Measurements from ENCODE around the gene LGR6.
A peak's percentile ranks its signal among the peaks of the same experiment; 100 is the strongest.

LGR6 gene

DNA sequence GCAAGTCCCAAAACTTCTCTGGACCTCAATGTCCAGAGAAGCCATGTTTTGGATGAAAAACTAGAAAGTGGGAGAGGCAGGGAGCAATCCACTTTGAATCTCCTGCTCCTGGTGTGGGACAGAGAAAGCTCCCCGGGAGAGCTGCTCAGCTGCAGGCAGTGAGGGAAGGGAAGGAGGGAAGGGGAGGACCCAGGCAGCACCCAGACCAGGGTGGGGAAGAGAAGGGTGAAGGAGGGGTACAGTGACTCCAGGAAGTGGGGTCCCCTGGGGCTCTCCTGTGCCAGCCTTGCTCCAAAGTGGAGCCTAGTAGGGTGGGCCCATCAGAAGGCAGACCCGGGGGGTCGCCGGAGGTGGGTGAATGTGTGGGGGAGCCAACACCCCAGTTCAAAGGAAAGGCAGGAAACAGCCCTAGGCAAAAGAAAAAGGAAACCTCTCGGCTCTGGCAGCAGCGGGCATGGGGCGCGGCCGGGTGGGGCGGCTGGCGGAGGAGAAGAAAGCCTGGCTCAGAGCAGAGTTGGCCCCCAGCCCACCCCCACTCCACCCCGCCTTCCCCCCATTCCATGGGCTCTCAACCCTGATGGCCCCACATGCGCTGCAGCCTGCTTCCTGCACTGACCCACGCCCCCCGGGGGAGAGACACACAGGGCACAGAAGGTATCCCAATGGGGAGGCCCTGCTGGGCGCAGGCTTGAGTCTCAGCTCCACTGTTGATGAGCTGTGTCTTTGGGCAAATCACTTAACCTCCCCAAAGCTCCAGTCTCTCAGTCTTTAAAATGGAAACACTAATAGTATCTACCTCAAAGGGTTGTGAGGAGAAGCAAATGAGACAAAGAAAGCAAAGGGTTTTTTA is 5.7 kb downstream of the LGR6 start:
- TF ChIP-seq Cebpa-rat (IDR thresholded peaks at IDR 0.05), result no peak
- no peaks in the 10 kb centered on the region for H3K9me3 ChIP-seq (replicated peaks in 1 of 11)
- no peaks in the 10 kb centered on the region for H3K36me3 ChIP-seq
- H4K20me1 ChIP-seq, result peaks cover 0 to 14% (median 0%) of the 10 kb centered on the region in 11 experiments; a peak in 8 of 22 replicates
- H3K4me2 ChIP-seq, result peak overlapping the region; percentile 56 to 98 (median 85); a peak in 21 of 22 replicates
- H3K4me1 ChIP-seq, result peaks cover 18 to 98% (median 80%) of the 10 kb centered on the region in 10 experiments
- H3K27me3 ChIP-seq, result peaks cover 0 to 31% (median 0%) of the 10 kb centered on the region in 11 experiments; a peak in 10 of 22 replicates
- peak overlapping the region in 1 of 10 experiments; percentile 30; a peak in 3 of 20 replicates for H3K4me3 ChIP-seq
- H3K9ac ChIP-seq, result peak overlapping the region in 7 of 11 experiments; percentile 29 to 67 (median 47); a peak in 9 of 22 replicates
- H3K27ac ChIP-seq, result peak overlapping the region in 8 of 11 experiments; percentile 39 to 72 (median 58); a peak in 15 of 22 replicates

DNA sequence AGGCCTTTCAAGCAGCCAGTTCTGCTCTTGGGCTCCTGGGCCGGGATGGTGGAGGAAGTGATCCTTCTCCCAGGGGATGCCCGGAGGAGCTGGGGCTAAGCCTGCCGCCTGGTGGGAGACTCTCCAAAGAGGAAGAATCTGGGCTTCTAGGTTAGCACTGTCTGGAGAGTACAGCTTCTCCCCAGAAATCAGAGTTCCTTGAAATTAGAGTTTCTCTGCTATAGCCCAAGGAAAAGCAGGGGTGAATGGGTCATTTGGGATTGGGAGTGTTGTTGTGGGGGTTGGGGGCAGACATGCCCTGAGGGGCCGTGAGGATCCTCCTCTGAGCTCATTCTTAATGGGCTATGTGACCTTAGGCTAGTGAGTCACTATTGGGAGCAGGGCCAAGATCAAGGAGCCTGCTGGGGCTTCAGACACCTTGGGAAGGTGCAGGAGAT is 6.5 kb downstream of the LGR6 start:
- peaks cover 17 to 92% (median 73%) of the 10 kb centered on the region in 10 experiments for H3K4me1 ChIP-seq
- no peaks in the 10 kb centered on the region for H3K9me3 ChIP-seq (replicated peaks in 1 of 11)
- peaks cover 0 to 23% (median 0%) of the 10 kb centered on the region in 11 experiments; a peak in 6 of 22 replicates for H3K27me3 ChIP-seq
- peak overlapping the region; percentile 53 to 98 (median 85); a peak in 21 of 22 replicates for H3K4me2 ChIP-seq
- no peak for TF ChIP-seq Cebpa-rat (IDR thresholded peaks at IDR 0.05)
- peak overlapping the region in 1 of 11 experiments; percentile 48; a peak in 2 of 22 replicates for H3K9ac ChIP-seq
- H4K20me1 ChIP-seq, result peaks cover 0 to 9% (median 0%) of the 10 kb centered on the region in 11 experiments; a peak in 4 of 22 replicates
- H3K36me3 ChIP-seq, result no peaks in the 10 kb centered on the region
- no peak overlapping the region for H3K4me3 ChIP-seq
- H3K27ac ChIP-seq, result peak overlapping the region in 1 of 11 experiments; percentile 13; a peak in 2 of 22 replicates

DNA sequence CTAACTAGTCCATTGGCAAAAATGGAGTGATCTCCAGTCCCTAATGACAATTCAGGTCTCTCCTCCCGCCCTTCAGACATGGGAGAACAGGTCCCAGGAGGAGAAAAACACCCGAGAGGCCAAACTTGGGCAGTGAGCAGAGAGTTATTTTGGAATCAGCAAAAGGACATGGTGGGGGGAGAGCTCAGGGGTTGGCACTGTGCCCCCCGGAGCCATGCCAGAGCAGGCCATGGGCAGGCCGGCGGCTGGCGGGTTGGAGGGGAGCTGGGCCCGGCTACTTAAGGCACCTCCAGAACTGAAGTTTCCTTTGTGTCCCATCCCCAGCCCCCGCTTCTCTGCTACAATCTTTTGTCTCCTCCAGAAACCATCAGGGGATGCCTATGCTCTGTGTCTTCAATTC is 7.1 kb downstream of the LGR6 start:
- H3K4me2 ChIP-seq, result peak overlapping the region in 10 of 11 experiments; percentile 53 to 98 (median 85); a peak in 19 of 22 replicates
- peaks cover 0 to 18% (median 0%) of the 10 kb centered on the region in 11 experiments; a peak in 4 of 22 replicates for H3K27me3 ChIP-seq
- 0 out of 22 replicates have a peak overlapping the region, but pooled peaks of 1 of the 11 experiments have one; percentile 8 for H3K9ac ChIP-seq
- peaks cover 0 to 4% (median 0%) of the 10 kb centered on the region in 11 experiments; a peak in 4 of 22 replicates for H3K9me3 ChIP-seq (replicated peaks in 1 of 11)
- H4K20me1 ChIP-seq, result peaks cover 0 to 5% (median 0%) of the 10 kb centered on the region in 11 experiments; a peak in 1 of 22 replicates
- no peak for TF ChIP-seq Cebpa-rat (IDR thresholded peaks at IDR 0.05)
- peak overlapping the region in 3 of 11 experiments; percentile 13 to 43 (median 29); a peak in 3 of 22 replicates for H3K27ac ChIP-seq
- no peak overlapping the region for H3K4me3 ChIP-seq
- H3K36me3 ChIP-seq, result peaks cover 0 to 4% (median 0%) of the 10 kb centered on the region in 11 experiments; a peak in 1 of 22 replicates
- peaks cover 17 to 86% (median 68%) of the 10 kb centered on the region in 10 experiments for H3K4me1 ChIP-seq

DNA sequence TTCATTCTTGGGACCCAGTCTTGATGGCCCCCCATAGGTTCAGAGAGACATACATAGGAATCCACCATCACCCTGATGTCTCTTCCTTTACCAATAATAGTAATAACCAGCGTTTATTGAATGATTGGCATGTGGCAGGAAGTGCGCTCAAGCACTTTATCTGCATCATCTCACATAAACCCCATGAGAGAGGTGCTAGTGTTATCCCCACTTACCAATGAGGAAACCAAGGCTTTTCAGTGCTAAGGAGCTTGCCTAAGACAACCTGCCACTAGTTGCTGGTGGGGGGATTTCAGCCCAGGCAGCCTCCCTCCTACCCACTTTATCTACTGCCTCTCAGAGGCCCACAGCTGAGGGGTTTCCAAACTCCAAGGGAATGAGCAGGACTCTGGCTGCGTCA is 7.7 kb downstream of the LGR6 start:
- Histone ChIP-seq H3K4me3 (no peak overlapping the region), H3K27ac (peak overlapping the region in 3 of 11 experiments; percentile 13 to 43 (median 29); a peak in 5 of 22 replicates), H3K9me3 (replicated peaks in 1 of 11) (peaks cover 0 to 4% (median 0%) of the 10 kb centered on the region in 11 experiments; a peak in 4 of 22 replicates), H3K36me3 (peaks cover 0 to 10% (median 0%) of the 10 kb centered on the region in 11 experiments; a peak in 2 of 22 replicates), H4K20me1 (peaks cover 0 to 5% (median 0%) of the 10 kb centered on the region in 11 experiments; a peak in 1 of 22 replicates), H3K4me1 (peaks cover 17 to 80% (median 63%) of the 10 kb centered on the region in 10 experiments), H3K4me2 (peak overlapping the region in 9 of 11 experiments; percentile 78 to 98 (median 85); a peak in 17 of 22 replicates), H3K9ac (peak overlapping the region in 3 of 11 experiments; percentile 1 to 27 (median 8); a peak in 2 of 22 replicates), H3K27me3 (peaks cover 0 to 12% (median 0%) of the 10 kb centered on the region in 11 experiments; a peak in 2 of 22 replicates)
- TF ChIP-seq Cebpa-rat (IDR thresholded peaks at IDR 0.05), result no peak

DNA sequence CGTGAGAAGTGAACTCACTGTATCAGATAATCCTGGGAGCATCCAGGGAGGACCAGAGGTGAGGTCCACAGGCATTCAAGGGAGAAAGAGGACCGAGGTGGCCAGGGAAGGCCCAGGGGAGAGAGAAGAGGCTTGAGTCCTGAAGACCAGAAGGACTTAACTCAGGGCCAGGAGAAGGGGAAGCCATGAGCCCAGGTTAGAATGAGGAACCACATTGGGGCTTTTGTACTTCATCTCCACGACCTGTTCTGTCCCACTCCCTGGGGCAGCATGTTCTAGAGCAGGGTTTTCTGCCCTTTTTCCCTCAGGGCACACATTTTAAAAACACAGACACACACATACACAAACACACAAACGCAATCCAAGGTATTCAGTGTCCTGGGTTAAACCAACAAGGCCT is 8.4 kb downstream of the LGR6 start:
- Histone ChIP-seq H3K9me3 (replicated peaks in 1 of 11) (peaks cover 0 to 4% (median 0%) of the 10 kb centered on the region in 11 experiments; a peak in 4 of 22 replicates), H3K9ac (peak overlapping the region in 1 of 11 experiments; percentile 1; a peak in 1 of 22 replicates), H4K20me1 (peaks cover 0 to 5% (median 0%) of the 10 kb centered on the region in 11 experiments; a peak in 1 of 22 replicates), H3K4me3 (no peak overlapping the region), H3K4me2 (peak overlapping the region in 8 of 11 experiments; percentile 78 to 98 (median 87); a peak in 16 of 22 replicates), H3K4me1 (peaks cover 17 to 74% (median 62%) of the 10 kb centered on the region in 10 experiments), H3K27me3 (peaks cover 0 to 12% (median 0%) of the 10 kb centered on the region in 11 experiments; a peak in 1 of 22 replicates), H3K27ac (peak overlapping the region in 1 of 11 experiments; percentile 29; a peak in 3 of 22 replicates), H3K36me3 (peaks cover 0 to 13% (median 0%) of the 10 kb centered on the region in 11 experiments; a peak in 2 of 22 replicates)
- no peak for TF ChIP-seq Cebpa-rat (IDR thresholded peaks at IDR 0.05)

DNA sequence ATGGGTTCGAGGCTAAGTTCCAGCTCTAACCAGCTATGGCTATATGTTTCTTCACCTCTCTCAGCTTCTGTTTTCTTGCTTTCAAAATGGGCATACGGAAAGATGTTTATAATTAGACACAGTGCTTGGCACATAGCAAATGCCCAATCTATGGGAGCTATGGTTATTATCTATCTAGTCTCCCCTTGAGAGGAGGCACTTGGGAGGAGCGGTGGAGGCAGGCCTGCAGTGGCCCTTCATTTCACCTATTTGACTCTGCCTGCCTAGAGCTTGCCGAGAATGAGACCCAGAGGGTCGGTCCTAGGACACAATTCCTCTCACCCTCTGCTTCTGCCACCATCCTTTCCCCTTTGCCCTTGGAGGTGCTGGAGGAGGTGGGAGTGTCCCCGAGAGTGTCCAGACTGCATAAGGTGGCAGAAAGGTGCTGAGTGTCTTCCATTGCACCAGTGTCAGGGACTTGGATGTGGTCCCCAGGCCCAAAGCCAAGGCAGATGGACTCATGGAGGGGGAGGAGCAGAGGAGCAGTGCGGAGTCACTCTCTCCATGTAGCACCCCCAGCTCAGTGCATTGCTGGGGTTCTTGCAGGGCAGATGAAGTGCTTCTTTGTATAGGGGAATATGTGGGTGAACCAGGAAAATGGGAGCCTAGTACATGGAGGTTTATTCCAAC is 9.0 kb downstream of the LGR6 start:
- H3K9ac ChIP-seq, result no peak overlapping the region
- peaks cover 0 to 4% (median 0%) of the 10 kb centered on the region in 11 experiments; a peak in 4 of 22 replicates for H3K9me3 ChIP-seq (replicated peaks in 1 of 11)
- peaks cover 0 to 13% (median 0%) of the 10 kb centered on the region in 11 experiments; a peak in 2 of 22 replicates for H3K36me3 ChIP-seq
- H3K4me2 ChIP-seq, result peak overlapping the region in 8 of 11 experiments; percentile 78 to 98 (median 87); a peak in 16 of 22 replicates
- peaks cover 0 to 5% (median 0%) of the 10 kb centered on the region in 11 experiments; a peak in 1 of 22 replicates for H4K20me1 ChIP-seq
- no peak for TF ChIP-seq Cebpa-rat (IDR thresholded peaks at IDR 0.05)
- H3K27ac ChIP-seq, result no peak overlapping the region
- H3K27me3 ChIP-seq, result peaks cover 0 to 12% (median 0%) of the 10 kb centered on the region in 11 experiments; a peak in 1 of 22 replicates
- no peak overlapping the region for H3K4me3 ChIP-seq
- H3K4me1 ChIP-seq, result peaks cover 17 to 74% (median 67%) of the 10 kb centered on the region in 10 experiments

DNA sequence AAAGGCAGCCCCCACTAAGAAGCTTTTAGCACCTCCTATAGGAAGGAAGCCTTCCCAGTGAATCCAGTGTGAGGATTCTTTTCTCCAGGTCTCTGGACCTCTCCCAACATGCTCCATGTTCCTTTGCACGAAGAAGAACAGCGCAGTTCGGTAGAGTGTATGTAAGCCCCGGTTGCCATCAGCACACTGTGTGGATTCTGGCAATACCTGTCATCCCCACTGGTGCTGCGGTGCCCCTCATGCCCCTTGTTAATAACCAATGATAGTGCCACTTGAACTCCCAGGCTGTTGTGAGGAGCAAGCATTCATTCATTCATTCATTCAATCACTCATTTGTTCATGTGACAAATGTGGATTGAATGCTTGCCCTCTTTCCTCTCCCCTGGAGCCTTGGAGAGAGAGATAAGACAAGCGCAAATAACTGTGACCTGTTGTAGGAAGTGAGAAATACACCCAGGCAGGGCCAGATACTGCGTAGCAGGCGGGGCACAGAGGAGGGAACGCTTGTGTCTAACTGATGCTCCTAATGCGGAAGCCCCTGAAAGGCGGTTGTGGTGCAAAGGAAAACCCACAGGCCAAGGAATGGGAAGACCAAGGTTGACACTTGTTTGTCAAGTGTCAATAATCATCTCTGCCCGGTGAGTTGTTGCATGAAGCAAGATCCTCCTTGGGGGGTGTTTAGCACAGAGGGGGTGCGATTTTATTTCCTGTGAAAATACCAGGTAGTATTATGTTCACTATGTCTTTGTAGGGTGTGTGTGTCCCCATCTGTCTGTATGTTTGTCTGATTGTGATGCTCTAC is 9.8 kb downstream of the LGR6 start:
- peaks cover 0 to 5% (median 0%) of the 10 kb centered on the region in 11 experiments; a peak in 1 of 22 replicates for H4K20me1 ChIP-seq
- TF ChIP-seq Cebpa-rat (IDR thresholded peaks at IDR 0.05), result no peak
- H3K4me2 ChIP-seq, result peak overlapping the region in 6 of 11 experiments; percentile 85 to 98 (median 90); a peak in 11 of 22 replicates
- H3K9me3 ChIP-seq (replicated peaks in 1 of 11), result peaks cover 0 to 4% (median 0%) of the 10 kb centered on the region in 11 experiments; a peak in 4 of 22 replicates
- H3K27ac ChIP-seq, result no peak overlapping the region
- H3K9ac ChIP-seq, result no peak overlapping the region
- H3K4me1 ChIP-seq, result peaks cover 17 to 74% (median 66%) of the 10 kb centered on the region in 10 experiments
- peaks cover 0 to 12% (median 0%) of the 10 kb centered on the region in 11 experiments; a peak in 1 of 22 replicates for H3K27me3 ChIP-seq
- peaks cover 0 to 13% (median 0%) of the 10 kb centered on the region in 11 experiments; a peak in 2 of 22 replicates for H3K36me3 ChIP-seq
- H3K4me3 ChIP-seq, result no peak overlapping the region
